Thoracic aorta (tissue), 2 donors: ENCODE data around the gene CHRNA7. TPM values are rescaled to one million over a fixed set of nuclear protein-coding genes. Genes with fewer than 3 reads are reported as not detected.

Experiments used
- ATAC-seq: fragments of 150-250 bp; one replicate; pipeline ENCODE4 v1.8.0; 2017; ENCODE audit warnings: low read depth; ENCODE audit not compliant: insufficient number of reproducible peaks, low FRiP score
- DNase-seq: peaks from one replicate; pipeline ENCODE4 v3.0.0-alpha.2; 2020; ENCODE audit warnings: low spot score
- H3K27ac ChIP-seq, 2 donors: fragments of 200-600 bp; sonication (generic); 1 replicate in 1 of 2; 2 replicates in 1 of 2; pipeline ENCODE4 v1.5.1; 2016; ENCODE audit warnings: mild to moderate bottlenecking in 2 of 2, moderate library complexity in 2 of 2
- H3K27me3 ChIP-seq: fragments of 200-600 bp; sonication (generic); replicated peaks from 2 replicates; pipeline ENCODE4 v1.6.0; 2016; ENCODE audit warnings: mild to moderate bottlenecking; ENCODE audit not compliant: insufficient read depth
- H3K36me3 ChIP-seq: fragments of 200-600 bp; sonication (generic); one replicate; pipeline ENCODE4 v1.5.1; 2016
- H3K4me1 ChIP-seq, 2 donors: fragments of 200-600 bp; sonication (generic); 1 replicate in 1 of 2; 2 replicates in 1 of 2; pipeline versions ENCODE4 v1.5.1 to v1.6.0; 2016; ENCODE audit warnings: low read depth in 2 of 2, mild to moderate bottlenecking in 1 of 2; ENCODE audit not compliant: control insufficient read depth in 1 of 2
- H3K4me3 ChIP-seq: fragments of 200-600 bp; sonication (generic); 2 replicates; pipeline ENCODE4 v1.5.1; 2016; ENCODE audit warnings: mild to moderate bottlenecking
- H3K9me3 ChIP-seq: fragments of 200-600 bp; sonication (generic); 2 replicates; pipeline ENCODE4 v1.5.1; 2016
- CTCF ChIP-seq: fragments of 200-600 bp; sonication (generic); IDR thresholded peaks from one replicate; pipeline ENCODE4 v1.5.1; 2019; ENCODE audit warnings: antibody characterized with exemption
- total RNA-seq, 2 donors: library from RNA; depleted of rRNA; stranded (reverse); fragments of >200 nt; gene quantifications; one replicate each; pipeline versions ENCODE4 v1.1.0 to v1.2.3, GENCODE V29; 2016

CHRNA7 gene
- total RNA-seq = 1 to 10 TPM in 1 of 2 donors, under 1 TPM in 1; 0.95 to 1.9 TPM

- TF ChIP-seq CTCF = peak; percentile 45
- Histone ChIP-seq H3K4me3 (peak within 1 kb of the TSS; percentile 74), H3K27me3 (no peaks in the 10 kb centered on the region), H3K36me3 (no peaks in the 10 kb centered on the region), H3K4me1 (peaks cover 0 to 9% of the 10 kb centered on the region in 2 donors), H3K27ac (no peak within 1 kb of the TSS), H3K9me3 (no peaks in the 10 kb centered on the region)
- DNase-seq = no peak
- no peak for ATAC-seq
These were observed at the start of gene CHRNA7 for GRCh38 chr15:32029862-32030781. Gene CHRNA7 (plus strand): TSS chr15:32030515. CDS start chr15:32030595, 80 bp downstream.

- Histone ChIP-seq H3K27me3 (no peaks in the 10 kb centered on the region), H3K4me1 (no peaks in the 10 kb centered on the region), H3K27ac (no peak overlapping the region), H3K9me3 (no peaks in the 10 kb centered on the region), H3K36me3 (no peaks in the 10 kb centered on the region), H3K4me3 (no peak overlapping the region)
- ATAC-seq (no peak), DNase-seq (no peak)
- TF ChIP-seq CTCF = no peak
These were observed 44.7 kb upstream of the CHRNA7 start for GRCh38 chr15:31985607-31986006.

GRCh38 chr15:31993062-31993461 lies 37.3 kb upstream of the CHRNA7 start:
- ATAC-seq = no peak
- no peak overlapping the region for H3K4me3 ChIP-seq
- no peaks in the 10 kb centered on the region for H3K4me1 ChIP-seq
- H3K27me3 ChIP-seq = no peaks in the 10 kb centered on the region
- no peaks in the 10 kb centered on the region for H3K9me3 ChIP-seq
- DNase-seq = no peak
- no peaks in the 10 kb centered on the region for H3K36me3 ChIP-seq
- no peak overlapping the region for H3K27ac ChIP-seq
- no peak for TF ChIP-seq CTCF

GRCh38 chr15:31997711-31998110 lies 32.6 kb upstream of the CHRNA7 start:
- no peak for DNase-seq
- no peak for ATAC-seq
- Histone ChIP-seq H3K27me3 (no peaks in the 10 kb centered on the region), H3K27ac (no peak overlapping the region), H3K9me3 (no peaks in the 10 kb centered on the region), H3K4me1 (no peaks in the 10 kb centered on the region), H3K4me3 (no peak overlapping the region), H3K36me3 (no peaks in the 10 kb centered on the region)
- TF ChIP-seq CTCF = no peak

- Histone ChIP-seq H3K4me1 (no peaks in the 10 kb centered on the region), H3K9me3 (no peaks in the 10 kb centered on the region), H3K27ac (no peak overlapping the region), H3K4me3 (no peak overlapping the region), H3K36me3 (no peaks in the 10 kb centered on the region), H3K27me3 (no peaks in the 10 kb centered on the region)
- TF ChIP-seq CTCF = no peak
- ATAC-seq (no peak), DNase-seq (no peak)
These were observed 26.8 kb upstream of the CHRNA7 start for GRCh38 chr15:32003558-32003957.
